GM20000 (cell line): Measurements from ENCODE around the gene SYCP3.

ENCODE experiments used
- DNase-seq: peaks from one replicate; pipeline ENCODE4 v3.0.0; 2012; ENCODE audit warnings: low spot score
- TF ChIP-seq, protein P1 (sequence below): IDR thresholded peaks from 2 replicates; pipeline ENCODE4 v1.5.1; 2012; ENCODE audit warnings: mild to moderate bottlenecking, control low read depth; ENCODE audit errors: extremely low read depth, missing control alignments

SYCP3 gene

DNA sequence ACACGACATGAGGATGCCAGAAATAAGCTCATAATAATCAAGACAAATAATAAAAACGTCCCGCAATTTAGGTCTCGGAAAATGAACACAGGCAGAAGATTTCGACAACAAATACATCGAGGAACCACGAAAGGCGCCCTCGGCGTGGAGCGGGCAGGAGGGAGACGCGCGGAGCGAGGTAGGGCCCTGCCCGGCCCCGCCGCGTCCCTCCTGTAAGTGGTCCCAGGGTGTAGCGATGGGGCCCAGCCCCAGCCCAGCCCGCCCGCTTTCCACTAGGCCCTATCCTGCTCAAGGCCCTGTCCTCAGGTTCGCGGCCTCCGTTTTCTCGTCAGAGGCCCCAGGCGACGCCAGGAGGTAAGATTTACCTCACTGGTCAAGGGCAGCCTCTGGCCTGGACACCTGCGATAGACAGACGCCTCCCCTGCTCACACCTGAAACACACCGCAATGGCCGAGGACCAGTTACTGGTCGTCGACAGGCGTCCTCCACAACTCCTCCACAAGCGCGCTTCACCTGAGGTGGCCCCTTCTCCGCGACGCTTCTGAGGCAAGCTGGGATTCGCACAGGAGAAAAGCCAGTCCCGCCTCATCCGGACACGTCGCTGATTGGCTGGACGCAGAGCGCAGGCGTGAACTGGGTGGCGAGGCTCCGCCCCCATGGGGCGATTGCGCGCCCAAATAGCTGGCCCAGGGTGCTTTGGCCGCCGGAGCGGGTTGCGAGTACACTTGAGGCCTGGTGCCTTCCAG lies at the start of gene SYCP3:
Gene SYCP3, minus strand, starts transcription at position 543 of the 746 bp plus-strand sequence. CDS start 1,527 bp downstream, outside the sequence.
- TF ChIP-seq, protein P1, sequence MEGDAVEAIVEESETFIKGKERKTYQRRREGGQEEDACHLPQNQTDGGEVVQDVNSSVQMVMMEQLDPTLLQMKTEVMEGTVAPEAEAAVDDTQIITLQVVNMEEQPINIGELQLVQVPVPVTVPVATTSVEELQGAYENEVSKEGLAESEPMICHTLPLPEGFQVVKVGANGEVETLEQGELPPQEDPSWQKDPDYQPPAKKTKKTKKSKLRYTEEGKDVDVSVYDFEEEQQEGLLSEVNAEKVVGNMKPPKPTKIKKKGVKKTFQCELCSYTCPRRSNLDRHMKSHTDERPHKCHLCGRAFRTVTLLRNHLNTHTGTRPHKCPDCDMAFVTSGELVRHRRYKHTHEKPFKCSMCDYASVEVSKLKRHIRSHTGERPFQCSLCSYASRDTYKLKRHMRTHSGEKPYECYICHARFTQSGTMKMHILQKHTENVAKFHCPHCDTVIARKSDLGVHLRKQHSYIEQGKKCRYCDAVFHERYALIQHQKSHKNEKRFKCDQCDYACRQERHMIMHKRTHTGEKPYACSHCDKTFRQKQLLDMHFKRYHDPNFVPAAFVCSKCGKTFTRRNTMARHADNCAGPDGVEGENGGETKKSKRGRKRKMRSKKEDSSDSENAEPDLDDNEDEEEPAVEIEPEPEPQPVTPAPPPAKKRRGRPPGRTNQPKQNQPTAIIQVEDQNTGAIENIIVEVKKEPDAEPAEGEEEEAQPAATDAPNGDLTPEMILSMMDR: no peak
- DNase-seq: no peak

DNA sequence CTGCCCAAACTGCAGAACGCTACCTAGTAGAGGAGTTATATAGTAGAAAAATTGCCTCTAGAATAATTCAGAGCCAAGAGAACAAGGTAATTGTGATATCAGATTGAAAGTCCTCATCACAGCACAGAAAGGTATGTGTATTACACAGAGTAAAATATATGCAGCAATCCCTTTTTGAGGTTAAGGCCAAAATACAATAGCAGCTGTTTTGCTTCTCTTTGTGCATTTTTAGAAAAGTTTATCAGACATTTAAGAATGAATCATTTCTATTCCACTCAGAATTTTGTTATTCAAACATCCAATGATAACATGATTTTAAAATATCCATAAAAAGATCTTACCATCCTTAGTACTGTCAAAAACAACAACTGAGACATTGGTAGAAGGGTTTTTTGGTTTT lies 46.4 kb upstream of the SYCP3 start:
- DNase-seq: no peak
- TF ChIP-seq, protein P1: no peak

DNA sequence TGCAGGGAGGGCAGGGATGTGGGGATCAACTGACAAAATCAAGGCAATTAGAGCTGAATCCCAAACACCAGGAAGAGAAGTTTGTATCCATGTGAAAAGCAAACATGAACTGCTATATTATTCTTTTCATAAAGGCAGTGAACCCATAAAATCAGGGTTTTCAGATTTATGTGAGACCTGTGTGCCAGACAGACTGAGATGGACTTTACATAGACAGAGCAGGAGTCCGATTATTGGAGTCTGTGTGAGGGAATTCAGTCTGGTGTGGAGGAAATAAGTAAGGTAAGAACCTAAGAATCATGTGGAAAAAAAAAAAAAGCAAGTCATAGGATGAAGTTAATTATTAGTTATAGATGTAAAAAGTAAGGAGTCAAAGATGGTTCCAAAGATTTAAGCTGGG lies 45.1 kb upstream of the SYCP3 start:
- TF ChIP-seq, protein P1: no peak

DNA sequence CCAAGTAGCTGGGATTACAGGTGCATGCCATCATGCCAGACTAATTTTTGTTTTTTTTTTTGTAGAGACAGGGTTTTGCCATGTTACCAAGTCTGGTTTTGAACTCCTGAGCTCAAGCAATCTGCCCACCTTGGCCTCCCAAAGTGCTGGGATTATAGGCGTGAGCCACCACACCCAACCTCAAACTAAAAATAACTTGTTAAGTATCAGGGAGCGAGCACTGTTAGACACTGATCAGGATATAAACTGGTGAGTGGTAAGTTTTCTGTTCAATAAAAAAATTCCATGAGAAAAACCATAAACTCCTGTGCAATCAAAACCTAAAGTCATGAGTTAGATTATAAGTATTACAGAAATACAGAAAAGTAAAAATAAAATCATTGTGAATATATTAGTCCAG lies 44.6 kb upstream of the SYCP3 start:
- no peak for DNase-seq
- TF ChIP-seq, protein P1: no peak

More for the DNA sequence above, 45.1 kb upstream of the SYCP3 start:
- no peak for DNase-seq

DNA sequence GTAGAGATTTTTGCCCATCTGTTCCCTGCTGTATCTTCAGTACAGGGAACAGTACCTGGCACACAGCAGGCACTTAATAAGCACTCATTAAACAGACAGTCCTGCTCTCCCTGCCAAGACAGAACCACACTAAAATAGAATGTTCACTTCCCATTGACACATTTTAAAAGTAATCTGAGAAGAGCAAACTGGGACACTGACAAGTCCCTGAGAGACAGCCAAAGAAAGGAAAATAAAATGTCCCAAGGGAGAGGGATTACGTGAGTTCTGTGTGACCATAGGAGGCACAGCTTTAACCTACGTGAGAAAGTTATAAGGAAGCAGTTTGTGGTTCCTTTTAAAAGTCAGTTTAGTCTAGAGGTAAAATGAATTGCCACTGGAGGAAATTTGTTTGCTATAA lies 43.9 kb upstream of the SYCP3 start:
- no peak for DNase-seq
- TF ChIP-seq, protein P1: no peak

DNA sequence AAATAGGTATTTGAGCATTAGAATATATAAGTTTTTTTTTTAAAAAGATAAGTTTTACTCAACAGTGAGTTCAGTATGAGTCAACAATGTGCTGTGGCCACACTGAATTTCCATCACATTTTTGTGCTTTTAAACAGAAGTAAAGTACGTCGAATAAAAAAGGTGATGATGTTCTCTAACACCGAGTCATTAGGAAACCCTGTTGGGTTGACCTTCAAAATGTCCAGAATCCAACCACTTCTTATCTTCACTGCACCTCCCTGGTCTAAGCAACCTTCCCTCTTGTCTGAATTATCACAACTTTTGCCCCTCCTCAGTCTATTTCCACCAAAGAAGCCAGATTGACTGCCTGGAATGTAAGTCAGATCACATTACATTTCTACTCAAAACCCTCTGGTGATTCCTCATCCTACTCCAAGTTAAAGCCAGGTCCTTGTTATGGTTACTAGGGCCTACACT lies 43.0 kb upstream of the SYCP3 start:
- no peak for DNase-seq
- TF ChIP-seq, protein P1: no peak

DNA sequence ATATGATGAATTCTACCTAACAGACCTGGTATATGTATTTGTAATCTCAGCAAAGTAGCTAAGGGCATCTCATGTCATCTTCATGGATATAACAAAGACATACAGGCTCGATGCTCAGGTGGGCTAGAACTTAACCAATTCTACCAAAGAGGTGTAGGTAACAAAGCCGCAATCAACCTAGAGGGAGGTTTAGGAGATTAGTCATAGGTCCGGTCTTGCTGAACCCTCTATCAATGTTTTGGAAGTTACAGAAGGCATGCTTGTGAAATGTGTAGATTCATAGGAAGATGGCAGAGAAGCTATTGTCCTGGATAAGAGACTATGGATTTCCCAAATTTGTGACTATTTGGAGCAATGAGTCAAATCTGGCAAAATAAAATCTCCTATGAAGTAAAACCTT lies 42.6 kb upstream of the SYCP3 start:
- TF ChIP-seq, protein P1: no peak
- DNase-seq: no peak
